ENCODE results near the gene ESR2.

GRCh38 chr14:64035143-64035542 is 259.0 kb downstream of the ESR2 start:
- no peak for TF ChIP-seq CTCF (IDR thresholded peaks at IDR 0.05; ENCODE audit: insufficient read depth, low read depth, low read length)
- no peak for TF ChIP-seq EZH2 (IDR thresholded peaks at IDR 0.05; ENCODE audit: insufficient read depth, low read length)

All from astrocyte (in vitro differentiated cells and primary cell).